ENCODE measurements around the gene LAMC1. TPM values are rescaled to one million over a fixed set of nuclear protein-coding genes. Genes with fewer than 3 reads are reported as not detected.

LAMC1 gene
- polyA plus RNA-seq, 1 of the 3 experiments (the other 2 are of a cell fraction) = 101 TPM

DNA sequence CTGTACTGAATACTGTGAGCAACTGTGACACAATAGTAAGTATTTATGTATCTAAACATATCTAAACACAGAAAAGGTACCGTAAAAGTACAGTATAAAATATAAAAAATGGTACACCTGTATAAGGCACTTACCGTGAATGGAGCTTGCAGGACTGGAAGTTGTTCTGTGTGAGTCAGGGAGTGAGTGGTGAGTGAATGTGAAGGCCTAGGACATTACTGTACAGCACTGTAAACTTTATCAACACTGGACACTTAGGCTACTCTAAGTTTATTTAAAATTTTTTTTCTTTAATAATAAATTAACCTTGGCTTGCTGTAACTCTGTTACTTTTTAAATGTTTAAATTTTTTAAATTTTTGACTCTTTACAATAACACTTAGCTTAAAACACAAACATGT is 45.7 kb upstream of the LAMC1 start:
- H3K79me2 ChIP-seq (ENCODE audit: insufficient read depth) = no peaks in the 10 kb centered on the region
- ChIA-PET CTCF (interaction anchor here (3.7 kb wide), 1 partner anchor 15 kb away, joined by 10 read pairs; no protein-coding TSS in a partner anchor), POLR2A (no interaction called here)
- 85% methylated on average over 2 of the region's 2 CpGs for WGBS (ENCODE audit: low lambda C conversion rate)
- no peaks in the 10 kb centered on the region for H3K4me1 ChIP-seq (ENCODE audit: control insufficient read depth in 1 of 2, insufficient read depth in 2 of 2, low read depth in 1 of 2, low read length in 1 of 2)
- no peaks in the 10 kb centered on the region for H4K20me1 ChIP-seq (ENCODE audit: insufficient read depth)
- TF ChIP-seq, protein P1, sequence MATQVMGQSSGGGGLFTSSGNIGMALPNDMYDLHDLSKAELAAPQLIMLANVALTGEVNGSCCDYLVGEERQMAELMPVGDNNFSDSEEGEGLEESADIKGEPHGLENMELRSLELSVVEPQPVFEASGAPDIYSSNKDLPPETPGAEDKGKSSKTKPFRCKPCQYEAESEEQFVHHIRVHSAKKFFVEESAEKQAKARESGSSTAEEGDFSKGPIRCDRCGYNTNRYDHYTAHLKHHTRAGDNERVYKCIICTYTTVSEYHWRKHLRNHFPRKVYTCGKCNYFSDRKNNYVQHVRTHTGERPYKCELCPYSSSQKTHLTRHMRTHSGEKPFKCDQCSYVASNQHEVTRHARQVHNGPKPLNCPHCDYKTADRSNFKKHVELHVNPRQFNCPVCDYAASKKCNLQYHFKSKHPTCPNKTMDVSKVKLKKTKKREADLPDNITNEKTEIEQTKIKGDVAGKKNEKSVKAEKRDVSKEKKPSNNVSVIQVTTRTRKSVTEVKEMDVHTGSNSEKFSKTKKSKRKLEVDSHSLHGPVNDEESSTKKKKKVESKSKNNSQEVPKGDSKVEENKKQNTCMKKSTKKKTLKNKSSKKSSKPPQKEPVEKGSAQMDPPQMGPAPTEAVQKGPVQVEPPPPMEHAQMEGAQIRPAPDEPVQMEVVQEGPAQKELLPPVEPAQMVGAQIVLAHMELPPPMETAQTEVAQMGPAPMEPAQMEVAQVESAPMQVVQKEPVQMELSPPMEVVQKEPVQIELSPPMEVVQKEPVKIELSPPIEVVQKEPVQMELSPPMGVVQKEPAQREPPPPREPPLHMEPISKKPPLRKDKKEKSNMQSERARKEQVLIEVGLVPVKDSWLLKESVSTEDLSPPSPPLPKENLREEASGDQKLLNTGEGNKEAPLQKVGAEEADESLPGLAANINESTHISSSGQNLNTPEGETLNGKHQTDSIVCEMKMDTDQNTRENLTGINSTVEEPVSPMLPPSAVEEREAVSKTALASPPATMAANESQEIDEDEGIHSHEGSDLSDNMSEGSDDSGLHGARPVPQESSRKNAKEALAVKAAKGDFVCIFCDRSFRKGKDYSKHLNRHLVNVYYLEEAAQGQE (IDR thresholded peaks at IDR 0.05; ENCODE audit: low read depth, low read length) = no peak
- TF ChIP-seq, protein P2, sequence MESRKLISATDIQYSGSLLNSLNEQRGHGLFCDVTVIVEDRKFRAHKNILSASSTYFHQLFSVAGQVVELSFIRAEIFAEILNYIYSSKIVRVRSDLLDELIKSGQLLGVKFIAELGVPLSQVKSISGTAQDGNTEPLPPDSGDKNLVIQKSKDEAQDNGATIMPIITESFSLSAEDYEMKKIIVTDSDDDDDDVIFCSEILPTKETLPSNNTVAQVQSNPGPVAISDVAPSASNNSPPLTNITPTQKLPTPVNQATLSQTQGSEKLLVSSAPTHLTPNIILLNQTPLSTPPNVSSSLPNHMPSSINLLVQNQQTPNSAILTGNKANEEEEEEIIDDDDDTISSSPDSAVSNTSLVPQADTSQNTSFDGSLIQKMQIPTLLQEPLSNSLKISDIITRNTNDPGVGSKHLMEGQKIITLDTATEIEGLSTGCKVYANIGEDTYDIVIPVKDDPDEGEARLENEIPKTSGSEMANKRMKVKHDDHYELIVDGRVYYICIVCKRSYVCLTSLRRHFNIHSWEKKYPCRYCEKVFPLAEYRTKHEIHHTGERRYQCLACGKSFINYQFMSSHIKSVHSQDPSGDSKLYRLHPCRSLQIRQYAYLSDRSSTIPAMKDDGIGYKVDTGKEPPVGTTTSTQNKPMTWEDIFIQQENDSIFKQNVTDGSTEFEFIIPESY (IDR thresholded peaks at IDR 0.05; ENCODE audit: borderline replicate concordance, low read depth) = no peak
- TF ChIP-seq GATA2 (CRISPR knock-in tag; IDR thresholded peaks at IDR 0.05) (no peak), MXI1 (IDR thresholded peaks at IDR 0.05; ENCODE audit: low read depth, low read length) (no peak), JUND (IDR thresholded peaks at IDR 0.05) (no peak), RXRA (IDR thresholded peaks at IDR 0.05; ENCODE audit: borderline replicate concordance, low read depth) (no peak), FOSL2 (IDR thresholded peaks at IDR 0.05; ENCODE audit: borderline replicate concordance, low read depth) (no peak), NRF1 (IDR thresholded peaks at IDR 0.05; ENCODE audit: low read depth, low read length) (no peak), EP300 (IDR thresholded peaks at IDR 0.05; ENCODE audit: borderline replicate concordance in 1 of 2, low read depth in 1 of 2, low read length in 1 of 2) (no peak), YY1 (IDR thresholded peaks at IDR 0.05; ENCODE audit: low read depth) (no peak), RCOR1 (IDR thresholded peaks at IDR 0.05; ENCODE audit: low read length) (no peak), TAF1 (IDR thresholded peaks at IDR 0.05; ENCODE audit: borderline replicate concordance, low read depth, low read length) (no peak)
- TF ChIP-seq, protein P3, sequence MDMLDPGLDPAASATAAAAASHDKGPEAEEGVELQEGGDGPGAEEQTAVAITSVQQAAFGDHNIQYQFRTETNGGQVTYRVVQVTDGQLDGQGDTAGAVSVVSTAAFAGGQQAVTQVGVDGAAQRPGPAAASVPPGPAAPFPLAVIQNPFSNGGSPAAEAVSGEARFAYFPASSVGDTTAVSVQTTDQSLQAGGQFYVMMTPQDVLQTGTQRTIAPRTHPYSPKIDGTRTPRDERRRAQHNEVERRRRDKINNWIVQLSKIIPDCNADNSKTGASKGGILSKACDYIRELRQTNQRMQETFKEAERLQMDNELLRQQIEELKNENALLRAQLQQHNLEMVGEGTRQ (IDR thresholded peaks at IDR 0.05; ENCODE audit: borderline replicate concordance, low read depth, low read length) = no peak
- H3K4me2 ChIP-seq = no peak overlapping the region
- no peaks in the 10 kb centered on the region for H3F3A ChIP-seq (replicated peaks; ENCODE audit: insufficient read depth)
- H3K27ac ChIP-seq (ENCODE audit: low read depth in 2 of 2, low read length in 1 of 2) = no peak overlapping the region
- no peaks in the 10 kb centered on the region for H3K36me3 ChIP-seq (replicated peaks in 1 of 2; ENCODE audit: control insufficient read depth in 1 of 2, insufficient read depth in 2 of 2, low read length in 1 of 2)
- H3K27me3 ChIP-seq (ENCODE audit: insufficient read depth) = no peaks in the 10 kb centered on the region
- H3K9me3 ChIP-seq = no peaks in the 10 kb centered on the region
- H2AFZ ChIP-seq (ENCODE audit: low read depth) = no peak overlapping the region
- H3K9ac ChIP-seq = no peak overlapping the region
- no peaks in the 10 kb centered on the region for H3K9me2 ChIP-seq
- DNase-seq = no peak
- H3K4me3 ChIP-seq (ENCODE audit: low read depth in 2 of 2, low read length in 1 of 2) = no peak overlapping the region

Measured in SK-N-SH (cell line).